Measurements from ENCODE around the gene POU6F2. TPM values are rescaled to one million over a fixed set of nuclear protein-coding genes. Genes with fewer than 3 reads are reported as not detected.

The POU6F2 gene
- total RNA-seq, 1 experiment from 2014 or later: not detected

- Histone ChIP-seq H3K36me3 (ENCODE audit: insufficient read depth, low read length, poor library complexity, severe bottlenecking) (no peaks in the 10 kb centered on the region), H3K4me1 (ENCODE audit: insufficient read depth, low read length, poor library complexity, severe bottlenecking) (no peaks in the 10 kb centered on the region), H3K4me3 (ENCODE audit: low read depth, low read length, poor library complexity, severe bottlenecking) (no peak overlapping the region), H3K27me3 (replicated peaks; ENCODE audit: insufficient read depth, low read depth, low read length, poor library complexity) (peaks cover 3% of the 10 kb centered on the region), H3K27ac (ENCODE audit: low read depth, low read length, poor library complexity, severe bottlenecking) (no peak overlapping the region), H3K9me3 (ENCODE audit: low read depth, low read length, poor library complexity, severe bottlenecking) (no peaks in the 10 kb centered on the region)
- ChIA-PET CTCF (no interaction called here), POLR2A (ENCODE audit: low non-redundant PET) (no interaction called here)
- intact Hi-C loops (cut with micrococcal nuclease; ENCODE audit: unreplicated experiment): no loop called here
- no TSS peak for BruUV-seq (replicated peaks)
- no peak for TF ChIP-seq EZH2 (IDR thresholded peaks at IDR 0.05; ENCODE audit: borderline replicate concordance, low read depth, low read length, poor library complexity, severe bottlenecking)
- TF ChIP-seq CTCF (conservative IDR thresholded peaks at IDR 0.05; ENCODE audit: low read depth, low read length): no peak
- DNase-seq (ENCODE audit: low spot score): no peak
Observed at GRCh38 chr7:39407723-39408122, 430.0 kb downstream of the POU6F2 start.

- Histone ChIP-seq H3K9me3 (ENCODE audit: low read depth, low read length, poor library complexity, severe bottlenecking) (no peaks in the 10 kb centered on the region), H3K27me3 (replicated peaks; ENCODE audit: insufficient read depth, low read depth, low read length, poor library complexity) (peaks cover 12% of the 10 kb centered on the region), H3K27ac (ENCODE audit: low read depth, low read length, poor library complexity, severe bottlenecking) (no peak overlapping the region), H3K4me3 (ENCODE audit: low read depth, low read length, poor library complexity, severe bottlenecking) (no peak overlapping the region), H3K36me3 (ENCODE audit: insufficient read depth, low read length, poor library complexity, severe bottlenecking) (no peaks in the 10 kb centered on the region), H3K4me1 (ENCODE audit: insufficient read depth, low read length, poor library complexity, severe bottlenecking) (no peaks in the 10 kb centered on the region)
- ChIA-PET CTCF (no interaction called here), POLR2A (ENCODE audit: low non-redundant PET) (no interaction called here)
- no peak for TF ChIP-seq EZH2 (IDR thresholded peaks at IDR 0.05; ENCODE audit: borderline replicate concordance, low read depth, low read length, poor library complexity, severe bottlenecking)
- no peak for TF ChIP-seq CTCF (conservative IDR thresholded peaks at IDR 0.05; ENCODE audit: low read depth, low read length)
- intact Hi-C loops (cut with micrococcal nuclease; ENCODE audit: unreplicated experiment): no loop called here
- no peak for DNase-seq (ENCODE audit: low spot score)
- BruUV-seq (replicated peaks): no TSS peak
Observed at GRCh38 chr7:39408906-39409305, 431.2 kb downstream of the POU6F2 start.

GRCh38 chr7:39410582-39410981, 432.9 kb downstream of the POU6F2 start:
- peaks cover 25% of the 10 kb centered on the region for H3K27me3 ChIP-seq (replicated peaks; ENCODE audit: insufficient read depth, low read depth, low read length, poor library complexity)
- CTCF ChIA-PET: no interaction called here
- intact Hi-C loops (cut with micrococcal nuclease; ENCODE audit: unreplicated experiment): no loop called here
- no peak for TF ChIP-seq CTCF (conservative IDR thresholded peaks at IDR 0.05; ENCODE audit: low read depth, low read length)
- no peak for TF ChIP-seq EZH2 (IDR thresholded peaks at IDR 0.05; ENCODE audit: borderline replicate concordance, low read depth, low read length, poor library complexity, severe bottlenecking)
- H3K4me3 ChIP-seq (ENCODE audit: low read depth, low read length, poor library complexity, severe bottlenecking): no peak overlapping the region
- POLR2A ChIA-PET (ENCODE audit: low non-redundant PET): no interaction called here
- BruUV-seq (replicated peaks): no TSS peak
- H3K36me3 ChIP-seq (ENCODE audit: insufficient read depth, low read length, poor library complexity, severe bottlenecking): no peaks in the 10 kb centered on the region
- H3K27ac ChIP-seq (ENCODE audit: low read depth, low read length, poor library complexity, severe bottlenecking): no peak overlapping the region
- no peaks in the 10 kb centered on the region for H3K4me1 ChIP-seq (ENCODE audit: insufficient read depth, low read length, poor library complexity, severe bottlenecking)
- H3K9me3 ChIP-seq (ENCODE audit: low read depth, low read length, poor library complexity, severe bottlenecking): no peaks in the 10 kb centered on the region
- DNase-seq (ENCODE audit: low spot score): no peak

Data from A673 (cell line).